GM18526 (cell line): ENCODE results near the gene ZNF521.

Experiments used
- POLR2A ChIP-seq: IDR thresholded peaks from 3 replicates; pipeline ENCODE4 v1.6.1; 2011; ENCODE audit not compliant: insufficient read length; ENCODE audit errors: extremely low read depth

The ZNF521 gene

DNA sequence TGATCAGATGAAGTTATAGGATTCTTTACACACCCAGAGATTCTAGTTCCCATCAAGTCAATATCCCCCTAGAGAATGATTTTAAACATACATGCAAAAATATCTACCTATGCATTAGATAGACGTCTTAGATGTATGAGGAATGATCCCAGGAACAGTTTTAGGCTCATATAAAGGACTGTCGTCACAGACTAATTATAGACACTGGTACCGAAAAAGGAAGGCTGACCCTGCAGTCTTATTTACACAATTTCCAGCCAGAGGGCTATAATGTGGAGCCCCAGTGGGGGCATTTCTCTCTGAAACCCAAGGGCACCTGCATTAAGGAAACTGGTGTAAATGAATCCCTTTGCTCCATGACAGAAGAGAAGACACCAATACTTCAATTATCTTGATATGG, 170.4 kb downstream of the ZNF521 start:
- TF ChIP-seq POLR2A, result no peak

DNA sequence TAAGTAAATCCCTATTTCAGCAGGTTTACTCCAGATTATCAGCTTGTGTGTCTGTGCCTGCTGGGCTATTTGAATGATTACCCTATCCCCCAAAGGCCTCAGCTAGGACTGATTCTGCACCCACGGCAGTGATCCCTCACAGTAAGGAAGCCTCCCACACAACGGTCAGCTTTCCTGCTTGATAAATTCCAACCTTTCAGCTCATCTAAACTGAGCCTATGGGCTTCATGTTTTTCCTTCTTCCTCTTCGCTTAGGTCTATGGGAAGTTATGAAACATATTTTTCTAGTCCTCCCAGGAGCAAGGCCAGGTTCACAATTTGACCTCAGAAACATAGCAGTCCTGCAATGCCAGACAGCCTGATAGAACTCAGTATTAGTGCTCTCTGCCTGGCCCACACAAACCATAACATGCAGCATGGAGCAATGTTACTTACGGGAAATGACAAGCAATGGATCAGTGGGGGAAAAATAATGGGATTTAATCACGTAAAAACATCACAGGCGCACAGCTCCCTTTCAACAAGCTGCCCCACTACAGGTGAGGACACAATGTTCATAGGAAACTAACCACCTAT, 170.9 kb downstream of the ZNF521 start:
- no peak for TF ChIP-seq POLR2A

GRCh38 chr18:25177631-25178030, 174.3 kb downstream of the ZNF521 start:
- no peak for TF ChIP-seq POLR2A

DNA sequence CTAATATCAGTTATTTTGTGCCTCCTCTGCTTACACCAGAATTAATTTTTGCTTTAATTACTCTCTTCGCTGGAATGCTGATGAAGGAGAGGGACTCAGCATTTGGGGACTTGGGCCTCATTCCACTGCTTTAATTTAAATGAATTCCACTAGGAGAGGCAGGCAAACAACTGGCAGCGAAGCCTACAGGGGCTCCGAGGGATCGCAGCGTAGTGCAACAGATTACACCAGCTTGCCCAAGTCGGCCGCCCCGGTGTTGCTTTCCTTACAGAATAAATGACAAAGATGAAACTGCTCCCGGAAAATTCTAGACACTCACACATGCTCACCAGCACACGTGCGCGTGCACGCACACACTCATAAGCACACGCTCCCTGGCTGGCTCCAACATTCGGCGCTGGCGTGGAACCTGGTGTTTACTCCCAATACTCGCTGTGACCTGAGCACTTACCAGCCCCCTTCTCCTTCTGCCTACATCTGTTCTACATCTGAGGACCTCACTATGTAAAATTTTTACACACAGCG, 175.4 kb downstream of the ZNF521 start:
- TF ChIP-seq POLR2A, result no peak

GRCh38 chr18:25175558-25176517, 176.1 kb downstream of the ZNF521 start:
- no peak for TF ChIP-seq POLR2A

GRCh38 chr18:25174324-25174723, 177.6 kb downstream of the ZNF521 start:
- no peak for TF ChIP-seq POLR2A

DNA sequence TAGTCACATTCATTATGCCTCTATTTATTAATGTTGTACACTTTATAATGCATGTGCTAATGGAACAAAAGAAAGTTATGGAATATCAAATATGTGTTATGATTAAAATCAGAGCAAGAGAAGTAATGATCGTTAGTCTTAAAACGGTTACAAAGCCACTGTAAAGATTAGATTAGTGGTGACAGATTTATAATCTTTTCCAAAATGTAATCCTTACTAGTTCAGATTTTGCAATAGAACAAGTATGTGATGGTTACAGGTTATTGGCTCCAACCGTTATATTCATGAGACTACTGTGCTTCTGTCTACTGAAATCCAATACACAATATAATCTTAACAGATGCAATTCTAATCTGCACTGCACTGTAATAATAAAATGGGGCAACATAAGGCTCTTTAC, 180.6 kb downstream of the ZNF521 start:
- no peak for TF ChIP-seq POLR2A

DNA sequence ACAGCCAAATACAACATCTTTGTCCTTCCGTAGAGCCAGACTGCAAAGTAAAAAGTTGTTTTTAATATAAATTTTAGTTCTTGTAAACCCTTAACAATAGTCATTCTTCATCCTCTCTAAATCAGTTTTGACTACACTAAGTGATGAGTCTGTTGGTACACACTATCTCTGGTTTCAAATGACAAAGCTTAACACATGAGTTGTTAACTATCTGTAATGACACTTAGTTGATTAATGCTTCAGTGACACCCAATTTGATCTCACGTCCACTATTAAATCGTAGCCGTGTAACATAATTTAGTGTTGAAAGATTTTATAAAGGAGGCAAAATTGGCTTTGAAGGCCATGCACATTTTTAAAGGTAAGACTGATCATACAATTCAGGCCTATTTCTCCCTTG, 181.6 kb downstream of the ZNF521 start:
- TF ChIP-seq POLR2A, result no peak

DNA sequence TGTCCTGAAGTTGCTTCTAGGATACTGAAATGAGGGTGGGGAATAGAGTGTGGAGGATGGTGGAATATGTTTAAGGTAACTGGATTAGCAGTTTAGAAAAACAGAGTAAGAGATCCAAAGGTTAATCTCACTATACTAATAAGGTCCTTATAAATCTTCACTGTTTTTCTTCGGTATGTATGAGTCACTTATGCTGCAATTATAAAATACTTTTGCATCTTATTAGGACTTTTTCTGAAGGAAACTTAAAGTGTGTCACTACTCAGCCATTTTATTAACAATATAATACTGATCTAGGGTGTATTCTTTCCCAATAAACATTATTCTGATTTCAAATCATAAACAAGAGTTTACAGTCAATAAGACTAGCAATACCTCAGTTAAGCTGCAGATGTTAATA, 182.3 kb downstream of the ZNF521 start:
- no peak for TF ChIP-seq POLR2A

GRCh38 chr18:25167612-25168410, 184.2 kb downstream of the ZNF521 start:
- no peak for TF ChIP-seq POLR2A

DNA sequence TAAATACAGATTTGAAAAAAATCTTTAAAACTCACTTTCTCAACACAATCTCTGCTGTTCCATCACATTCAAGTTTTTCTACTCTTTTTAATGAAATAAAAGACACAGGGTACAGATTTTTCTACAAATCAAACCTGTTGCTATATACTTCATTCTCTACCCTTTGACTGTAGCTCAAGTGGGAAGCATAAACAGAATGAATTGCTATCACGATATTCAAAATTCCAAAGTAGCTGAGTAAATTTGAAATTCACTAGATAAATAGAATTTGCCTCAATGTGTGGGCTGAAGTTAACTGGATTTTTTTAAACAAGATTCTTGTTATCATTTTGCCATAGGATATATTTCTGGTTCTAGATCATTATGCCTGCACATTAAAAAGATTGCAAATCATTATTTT, 185.9 kb downstream of the ZNF521 start:
- TF ChIP-seq POLR2A, result no peak

- no peak for TF ChIP-seq POLR2A
Measured at GRCh38 chr18:25164848-25165811, 186.8 kb downstream of the ZNF521 start.

DNA sequence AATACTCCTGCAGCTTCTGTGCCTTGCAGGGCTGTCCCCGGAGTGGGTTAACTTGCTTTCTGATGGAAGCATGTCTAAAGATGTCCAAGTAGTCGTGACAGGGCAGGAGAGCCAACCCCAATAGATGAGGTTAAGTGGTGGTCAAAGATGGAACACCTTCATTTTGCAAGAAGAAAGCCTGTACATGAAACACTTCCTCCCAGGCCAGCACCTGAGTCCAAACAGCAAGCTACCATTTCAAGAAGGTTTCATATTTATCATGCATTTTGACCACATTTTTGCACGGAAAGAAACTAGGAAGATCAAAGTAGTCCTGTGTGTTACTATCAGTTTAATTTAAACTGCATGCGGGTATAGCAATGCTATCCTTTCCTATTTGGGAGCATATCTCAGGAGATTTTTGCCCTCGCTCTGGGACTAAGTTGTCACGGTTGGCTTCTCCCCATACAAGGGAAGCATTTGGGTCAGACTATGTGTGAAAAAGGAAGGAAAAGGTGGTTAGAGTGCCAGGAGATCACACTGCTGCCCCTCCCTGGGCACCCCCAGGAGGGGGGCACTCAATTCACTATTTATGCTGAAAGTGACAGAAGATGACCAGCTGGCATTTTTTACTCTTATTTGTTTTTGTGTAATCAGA, 187.6 kb downstream of the ZNF521 start:
- no peak for TF ChIP-seq POLR2A

DNA sequence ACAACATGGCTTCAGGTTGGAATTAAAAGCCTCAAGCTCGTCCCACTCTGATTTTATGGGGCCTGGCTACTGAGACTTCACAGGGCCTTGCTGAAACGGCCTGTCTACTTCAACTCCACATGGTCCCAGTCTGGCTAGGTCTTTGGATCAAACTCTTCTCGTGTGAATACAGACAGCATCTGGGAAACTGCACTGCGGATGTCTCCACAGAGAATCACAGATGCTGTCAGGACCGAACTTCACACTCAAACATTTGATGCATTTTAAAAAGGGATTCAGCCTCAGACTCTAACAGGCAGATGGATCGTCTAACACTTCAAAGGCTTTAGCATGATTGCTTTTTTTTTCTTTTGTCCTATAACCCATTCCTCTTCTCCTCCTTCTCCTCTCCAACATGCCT, 198.5 kb downstream of the ZNF521 start:
- no peak for TF ChIP-seq POLR2A
